ENCODE results near the gene PISD.
A peak's percentile ranks its signal among the peaks of the same experiment; 100 is the strongest.

PISD gene

DNA sequence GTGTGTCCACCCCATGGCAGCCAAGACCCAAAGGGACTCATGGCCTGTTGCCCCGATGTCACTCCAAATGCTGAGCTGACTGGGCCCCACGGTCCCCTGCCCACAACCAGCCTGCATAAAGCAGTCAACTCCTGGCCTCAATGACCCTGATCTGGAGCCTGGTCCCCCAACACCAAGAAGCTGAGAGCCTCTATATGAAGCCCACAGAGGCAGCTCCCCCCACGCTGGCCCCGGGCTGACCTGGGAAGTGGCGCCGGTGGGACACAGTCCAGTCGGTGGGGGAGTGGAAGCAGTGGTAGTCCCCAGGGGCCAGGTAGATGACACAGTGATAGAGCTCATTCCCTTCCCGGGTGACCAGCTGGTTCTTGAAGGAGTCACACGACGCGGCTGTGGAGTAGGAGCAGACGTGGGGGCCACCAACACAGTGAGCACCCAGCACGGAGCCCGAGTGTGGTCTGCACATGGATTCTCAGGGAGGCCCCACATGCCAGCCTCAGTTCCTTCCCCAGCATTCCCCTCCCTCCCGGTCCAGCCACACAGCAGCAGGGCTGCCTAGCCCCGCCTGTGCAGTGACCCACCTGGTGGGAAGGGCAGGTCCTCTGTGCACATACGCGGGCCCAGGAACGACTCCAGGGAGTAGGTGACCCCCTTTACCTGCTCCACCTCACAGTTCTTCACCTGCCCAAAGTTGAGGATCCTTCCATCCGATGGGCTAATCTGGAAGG, 41.1 kb downstream of the PISD start:
- H3K4ac ChIP-seq (ENCODE audit: low read depth in 1 of 2, low read length in 2 of 2): no peak overlapping the region
- no peak overlapping the region for H2AK5ac ChIP-seq (ENCODE audit: low read length, severe bottlenecking)
- H3K36me3 ChIP-seq (ENCODE audit: control insufficient read depth in 1 of 2, insufficient read depth in 2 of 2, low read depth in 1 of 2, low read length in 2 of 2): peaks cover 67 to 96% of the 10 kb centered on the region in 2 experiments
- H3K4me2 ChIP-seq (ENCODE audit: low read length, poor library complexity, severe bottlenecking): no peak overlapping the region
- no peak overlapping the region for H3K18ac ChIP-seq (ENCODE audit: low read depth in 1 of 2, low read length in 2 of 2)
- DNase-seq: no peak
- no peak overlapping the region for H3K14ac ChIP-seq (ENCODE audit: low read length in 2 of 2)
- peaks cover 27% of the 10 kb centered on the region for H3K4me1 ChIP-seq (ENCODE audit: control insufficient read depth, insufficient read depth, low read depth, low read length)
- H4K91ac ChIP-seq (ENCODE audit: low read length): no peak overlapping the region
- H3K27ac ChIP-seq (ENCODE audit: low read length, poor library complexity, severe bottlenecking): no peak overlapping the region
- no peak overlapping the region for H2BK5ac ChIP-seq (ENCODE audit: low read depth, low read length, poor library complexity, severe bottlenecking)
- no peak overlapping the region for H3K9ac ChIP-seq (ENCODE audit: low read length)
- no peaks in the 10 kb centered on the region for H3K9me3 ChIP-seq (ENCODE audit: control insufficient read depth, low read length)
- H2AFZ ChIP-seq (ENCODE audit: low read depth, low read length): no peak overlapping the region
- WGBS: 96% methylated on average over 20 of the region's 20 CpGs
- H2BK15ac ChIP-seq (ENCODE audit: low read depth, poor library complexity, severe bottlenecking): no peak overlapping the region
- no peak overlapping the region for H3K23ac ChIP-seq (ENCODE audit: low read length in 2 of 2)
- H3K79me1 ChIP-seq (replicated peaks; ENCODE audit: low read length, poor library complexity, severe bottlenecking): peaks cover 20% of the 10 kb centered on the region
- H2BK120ac ChIP-seq (ENCODE audit: low read depth, low read length): no peak overlapping the region
- no peak overlapping the region for H4K8ac ChIP-seq (ENCODE audit: low read length)
- H3K27me3 ChIP-seq (ENCODE audit: control insufficient read depth in 1 of 2, insufficient read depth in 1 of 2, low read length in 2 of 2): no peaks in the 10 kb centered on the region
- H2BK12ac ChIP-seq (ENCODE audit: low read length in 2 of 2): no peak overlapping the region
- no peak overlapping the region for H3K4me3 ChIP-seq (ENCODE audit: insufficient read depth in 1 of 2, low read depth in 1 of 2, low read length in 2 of 2)

DNA sequence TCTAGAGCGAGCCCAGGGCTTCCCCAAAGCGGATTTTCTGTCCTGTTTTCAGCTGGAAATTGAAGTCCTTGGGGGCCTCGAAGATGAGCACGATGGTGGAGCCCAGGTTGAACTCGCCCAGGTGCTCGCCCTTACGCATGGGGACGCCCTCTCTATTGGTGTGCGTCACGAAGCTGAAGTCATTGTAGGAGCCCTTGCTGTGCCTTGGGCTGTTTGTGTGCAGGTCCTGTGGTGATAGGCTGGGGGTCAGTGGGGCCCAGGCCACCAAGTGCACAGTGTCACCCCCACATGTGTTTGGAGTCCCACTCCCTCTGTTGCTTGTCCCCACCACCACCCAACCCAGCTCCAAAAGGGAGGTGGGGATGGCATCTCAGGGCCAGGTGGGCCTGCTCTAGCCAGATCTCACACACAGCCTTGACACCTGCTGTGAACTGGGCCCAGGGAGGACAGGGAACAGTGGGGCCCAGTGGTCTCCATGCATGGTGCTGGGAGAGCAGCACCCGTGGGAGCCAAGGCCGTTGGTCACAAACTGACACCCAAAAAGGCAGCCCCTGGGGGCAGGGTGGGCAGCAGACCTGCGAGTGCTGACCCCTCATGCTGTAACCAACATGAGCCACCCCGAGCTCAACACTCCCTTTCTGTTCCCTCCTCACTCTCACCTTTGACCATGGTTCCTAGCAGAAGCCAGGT, 42.3 kb downstream of the PISD start:
- no peaks in the 10 kb centered on the region for H3K9me3 ChIP-seq (ENCODE audit: control insufficient read depth, low read length)
- H3K14ac ChIP-seq (ENCODE audit: low read length in 2 of 2): no peak overlapping the region
- no peak overlapping the region for H2BK12ac ChIP-seq (ENCODE audit: low read length in 2 of 2)
- H2BK5ac ChIP-seq (ENCODE audit: low read depth, low read length, poor library complexity, severe bottlenecking): no peak overlapping the region
- H3K27ac ChIP-seq (ENCODE audit: low read length, poor library complexity, severe bottlenecking): no peak overlapping the region
- peaks cover 15% of the 10 kb centered on the region for H3K4me1 ChIP-seq (ENCODE audit: control insufficient read depth, insufficient read depth, low read depth, low read length)
- no peak overlapping the region for H3K4ac ChIP-seq (ENCODE audit: low read depth in 1 of 2, low read length in 2 of 2)
- peaks cover 20% of the 10 kb centered on the region for H3K79me1 ChIP-seq (replicated peaks; ENCODE audit: low read length, poor library complexity, severe bottlenecking)
- DNase-seq: no peak
- no peak overlapping the region for H3K4me3 ChIP-seq (ENCODE audit: insufficient read depth in 1 of 2, low read depth in 1 of 2, low read length in 2 of 2)
- H2BK15ac ChIP-seq (ENCODE audit: low read depth, poor library complexity, severe bottlenecking): no peak overlapping the region
- no peak overlapping the region for H2AK5ac ChIP-seq (ENCODE audit: low read length, severe bottlenecking)
- H3K23ac ChIP-seq (ENCODE audit: low read length in 2 of 2): no peak overlapping the region
- no peak overlapping the region for H3K18ac ChIP-seq (ENCODE audit: low read depth in 1 of 2, low read length in 2 of 2)
- no peak overlapping the region for H2BK120ac ChIP-seq (ENCODE audit: low read depth, low read length)
- no peak overlapping the region for H2AFZ ChIP-seq (ENCODE audit: low read depth, low read length)
- no peak overlapping the region for H3K9ac ChIP-seq (ENCODE audit: low read length)
- 96% methylated on average over 14 of the region's 14 CpGs for WGBS
- H3K4me2 ChIP-seq (ENCODE audit: low read length, poor library complexity, severe bottlenecking): no peak overlapping the region
- H3K36me3 ChIP-seq (ENCODE audit: control insufficient read depth in 1 of 2, insufficient read depth in 2 of 2, low read depth in 1 of 2, low read length in 2 of 2): peaks cover 63 to 94% of the 10 kb centered on the region in 2 experiments
- H4K91ac ChIP-seq (ENCODE audit: low read length): no peak overlapping the region
- H4K8ac ChIP-seq (ENCODE audit: low read length): no peak overlapping the region
- H3K27me3 ChIP-seq (ENCODE audit: control insufficient read depth in 1 of 2, insufficient read depth in 1 of 2, low read length in 2 of 2): no peaks in the 10 kb centered on the region

DNA sequence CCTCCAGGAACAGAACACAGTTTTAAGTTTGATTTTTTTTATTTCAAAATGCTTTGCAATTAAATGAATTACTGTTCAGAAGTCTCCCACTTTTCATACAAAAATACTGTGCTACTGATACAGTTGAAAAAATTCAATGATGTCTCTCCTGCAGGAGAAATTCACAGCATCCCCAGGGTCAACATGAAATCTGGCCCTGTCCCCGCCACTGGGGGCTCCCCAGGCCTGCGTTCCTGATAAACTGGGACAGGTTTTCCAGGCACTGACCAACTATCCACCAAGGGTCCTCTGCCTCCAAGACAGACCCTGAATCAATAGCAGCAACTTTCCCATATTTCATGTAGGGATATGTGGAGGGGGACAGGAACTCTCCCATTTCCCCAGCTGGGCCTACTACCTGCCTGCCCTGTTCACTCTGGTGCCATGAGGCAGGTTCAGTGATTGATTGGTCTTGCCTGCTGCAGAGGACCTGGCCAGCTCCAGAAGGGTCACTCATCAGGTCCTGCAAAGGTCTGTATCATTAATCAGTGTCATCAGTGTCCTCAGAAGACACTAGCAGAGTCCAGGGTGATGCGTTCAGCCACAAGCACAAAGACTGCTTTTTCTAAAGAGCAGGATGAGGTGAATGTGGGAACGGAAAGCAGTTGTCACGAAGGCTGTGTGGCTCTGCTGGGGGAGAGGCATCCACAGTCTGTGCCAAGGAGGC, 43.4 kb downstream of the PISD start:
- Histone ChIP-seq H3K4ac (ENCODE audit: low read depth in 1 of 2, low read length in 2 of 2) (no peak overlapping the region), H3K4me3 (ENCODE audit: insufficient read depth in 1 of 2, low read depth in 1 of 2, low read length in 2 of 2) (no peak overlapping the region), H3K14ac (ENCODE audit: low read length in 2 of 2) (no peak overlapping the region), H2BK120ac (ENCODE audit: low read depth, low read length) (no peak overlapping the region), H2BK5ac (ENCODE audit: low read depth, low read length, poor library complexity, severe bottlenecking) (no peak overlapping the region), H2BK12ac (ENCODE audit: low read length in 2 of 2) (no peak overlapping the region), H3K18ac (ENCODE audit: low read depth in 1 of 2, low read length in 2 of 2) (no peak overlapping the region), H3K4me1 (ENCODE audit: control insufficient read depth, insufficient read depth, low read depth, low read length) (peaks cover 4% of the 10 kb centered on the region), H3K36me3 (ENCODE audit: control insufficient read depth in 1 of 2, insufficient read depth in 2 of 2, low read depth in 1 of 2, low read length in 2 of 2) (peaks cover 63 to 95% of the 10 kb centered on the region in 2 experiments), H4K91ac (ENCODE audit: low read length) (no peak overlapping the region), H4K8ac (ENCODE audit: low read length) (peak overlapping the region; percentile 21), H3K27me3 (ENCODE audit: control insufficient read depth in 1 of 2, insufficient read depth in 1 of 2, low read length in 2 of 2) (no peaks in the 10 kb centered on the region), H2AFZ (ENCODE audit: low read depth, low read length) (no peak overlapping the region), H3K4me2 (ENCODE audit: low read length, poor library complexity, severe bottlenecking) (no peak overlapping the region), H3K9ac (ENCODE audit: low read length) (no peak overlapping the region), H3K9me3 (ENCODE audit: control insufficient read depth, low read length) (no peaks in the 10 kb centered on the region), H3K79me1 (replicated peaks; ENCODE audit: low read length, poor library complexity, severe bottlenecking) (peaks cover 18% of the 10 kb centered on the region), H3K27ac (ENCODE audit: low read length, poor library complexity, severe bottlenecking) (no peak overlapping the region), H2AK5ac (ENCODE audit: low read length, severe bottlenecking) (no peak overlapping the region), H3K23ac (ENCODE audit: low read length in 2 of 2) (no peak overlapping the region), H2BK15ac (ENCODE audit: low read depth, poor library complexity, severe bottlenecking) (no peak overlapping the region)
- no peak for DNase-seq
- WGBS: 89% methylated on average over 5 of the region's 5 CpGs

DNA sequence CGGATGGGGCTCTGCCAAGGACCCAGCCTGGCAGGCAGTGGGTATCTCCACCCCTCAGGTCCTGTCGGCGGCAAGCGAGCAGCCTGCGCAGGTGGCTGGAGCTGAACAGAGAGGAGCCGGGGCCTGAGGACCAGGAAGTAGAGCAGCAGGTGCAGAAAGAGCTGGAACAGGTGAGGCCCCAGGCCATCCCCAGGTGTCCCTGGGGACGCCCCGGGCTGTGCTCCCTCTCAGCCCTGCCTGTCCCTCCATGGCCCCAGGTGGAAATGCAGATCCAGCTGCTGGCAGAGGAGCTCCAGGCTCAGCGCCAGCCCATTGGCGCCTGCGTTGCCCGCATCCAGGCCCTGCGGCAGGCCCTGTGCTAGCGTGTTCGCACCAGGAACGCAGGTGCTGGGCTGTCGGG, 44.0 kb downstream of the PISD start:
- Histone ChIP-seq H4K8ac (ENCODE audit: low read length) (no peak overlapping the region), H3K4me3 (ENCODE audit: insufficient read depth in 1 of 2, low read depth in 1 of 2, low read length in 2 of 2) (no peak overlapping the region), H2BK120ac (ENCODE audit: low read depth, low read length) (no peak overlapping the region), H2AK5ac (ENCODE audit: low read length, severe bottlenecking) (no peak overlapping the region), H3K27me3 (ENCODE audit: control insufficient read depth in 1 of 2, insufficient read depth in 1 of 2, low read length in 2 of 2) (no peaks in the 10 kb centered on the region), H2BK12ac (ENCODE audit: low read length in 2 of 2) (peak overlapping the region in 1 of 2 experiments; percentile 21), H3K9ac (ENCODE audit: low read length) (no peak overlapping the region), H3K4ac (ENCODE audit: low read depth in 1 of 2, low read length in 2 of 2) (no peak overlapping the region), H2AFZ (ENCODE audit: low read depth, low read length) (no peak overlapping the region), H3K14ac (ENCODE audit: low read length in 2 of 2) (no peak overlapping the region), H2BK5ac (ENCODE audit: low read depth, low read length, poor library complexity, severe bottlenecking) (no peak overlapping the region), H4K91ac (ENCODE audit: low read length) (no peak overlapping the region), H3K18ac (ENCODE audit: low read depth in 1 of 2, low read length in 2 of 2) (no peak overlapping the region), H3K23ac (ENCODE audit: low read length in 2 of 2) (no peak overlapping the region), H2BK15ac (ENCODE audit: low read depth, poor library complexity, severe bottlenecking) (no peak overlapping the region), H3K9me3 (ENCODE audit: control insufficient read depth, low read length) (no peaks in the 10 kb centered on the region), H3K4me2 (ENCODE audit: low read length, poor library complexity, severe bottlenecking) (no peak overlapping the region), H3K4me1 (ENCODE audit: control insufficient read depth, insufficient read depth, low read depth, low read length) (no peaks in the 10 kb centered on the region), H3K36me3 (ENCODE audit: control insufficient read depth in 1 of 2, insufficient read depth in 2 of 2, low read depth in 1 of 2, low read length in 2 of 2) (peaks cover 63 to 95% of the 10 kb centered on the region in 2 experiments), H3K27ac (ENCODE audit: low read length, poor library complexity, severe bottlenecking) (no peak overlapping the region), H3K79me1 (replicated peaks; ENCODE audit: low read length, poor library complexity, severe bottlenecking) (peaks cover 18% of the 10 kb centered on the region)
- 98% methylated on average over 17 of the region's 17 CpGs for WGBS
- no peak for DNase-seq
